ENCODE results near the gene CYBB. TPM values are rescaled to one million over a fixed set of nuclear protein-coding genes. Genes with fewer than 3 reads are reported as not detected.

The CYBB gene
- total and polyA plus RNA-seq, 4 donors: 3.1 to 60.4 (median 26.8) TPM

DNA sequence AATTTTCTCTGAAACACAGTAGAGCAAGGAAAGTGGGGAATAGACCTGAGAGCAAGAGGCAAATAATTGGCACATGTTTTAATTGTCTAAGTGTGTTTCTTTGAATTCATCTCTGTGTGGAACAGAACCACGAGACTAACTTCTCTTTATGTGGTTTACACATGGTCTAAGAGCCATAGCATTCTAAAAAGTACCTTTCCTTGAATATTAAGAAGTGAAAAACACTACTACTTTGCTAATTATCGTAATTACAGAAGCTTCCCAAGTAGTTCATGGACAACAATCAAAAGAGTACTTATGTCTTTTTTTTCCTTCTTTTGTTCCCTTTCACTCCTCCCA is 2.9 kb upstream of the CYBB start:
- intact Hi-C loops (cut with DNase I): no loop called here
- Histone ChIP-seq H3K4me1 (ENCODE audit: control insufficient read depth in 1 of 2, insufficient read depth in 2 of 2, low read length in 2 of 2) (no peaks in the 10 kb centered on the region), H3K27ac (ENCODE audit: low read depth in 1 of 2, low read length in 2 of 2) (no peak overlapping the region), H3K27me3 (ENCODE audit: control insufficient read depth in 1 of 2, insufficient read depth in 2 of 2, low read length in 1 of 2) (no peaks in the 10 kb centered on the region), H3K4me3 (ENCODE audit: low read length in 2 of 2) (no peak overlapping the region), H3K9me3 (ENCODE audit: control insufficient read depth, low read length) (no peaks in the 10 kb centered on the region), H3K36me3 (ENCODE audit: control insufficient read depth in 1 of 2, insufficient read depth in 2 of 2, low read length in 1 of 2) (no peaks in the 10 kb centered on the region)
- no peak for DNase-seq
- no peak for ATAC-seq (ENCODE audit: low FRiP score)
- 54 to 89% methylated on average over 2 of the region's 2 CpGs for WGBS, 2 donors

- no peaks in the 10 kb centered on the region for H3K27me3 ChIP-seq (ENCODE audit: control insufficient read depth in 1 of 2, insufficient read depth in 2 of 2, low read length in 1 of 2)
- 85 to 91% methylated on average over 4 of the region's 4 CpGs for WGBS, 2 donors
- H3K4me1 ChIP-seq (ENCODE audit: control insufficient read depth in 1 of 2, insufficient read depth in 2 of 2, low read length in 2 of 2): no peaks in the 10 kb centered on the region
- ATAC-seq (ENCODE audit: low FRiP score) (no peak), DNase-seq (no peak)
- H3K9me3 ChIP-seq (ENCODE audit: control insufficient read depth, low read length): no peaks in the 10 kb centered on the region
- intact Hi-C loops (cut with DNase I): no loop called here
- no peak overlapping the region for H3K4me3 ChIP-seq (ENCODE audit: low read length in 2 of 2)
- H3K36me3 ChIP-seq (ENCODE audit: control insufficient read depth in 1 of 2, insufficient read depth in 2 of 2, low read length in 1 of 2): no peaks in the 10 kb centered on the region
- H3K27ac ChIP-seq (ENCODE audit: low read depth in 1 of 2, low read length in 2 of 2): no peak overlapping the region
These were observed 1.2 kb downstream of the CYBB start for GRCh38 chrX:37781081-37781480.

- WGBS, 2 donors: 64 to 85% methylated on average over 3 of the region's 3 CpGs
- Histone ChIP-seq H3K9me3 (ENCODE audit: control insufficient read depth, low read length) (no peaks in the 10 kb centered on the region), H3K27ac (ENCODE audit: low read depth in 1 of 2, low read length in 2 of 2) (no peak overlapping the region), H3K36me3 (ENCODE audit: control insufficient read depth in 1 of 2, insufficient read depth in 2 of 2, low read length in 1 of 2) (no peaks in the 10 kb centered on the region), H3K4me1 (ENCODE audit: control insufficient read depth in 1 of 2, insufficient read depth in 2 of 2, low read length in 2 of 2) (no peaks in the 10 kb centered on the region), H3K27me3 (ENCODE audit: control insufficient read depth in 1 of 2, insufficient read depth in 2 of 2, low read length in 1 of 2) (no peaks in the 10 kb centered on the region), H3K4me3 (ENCODE audit: low read length in 2 of 2) (no peak overlapping the region)
- ATAC-seq (ENCODE audit: low FRiP score) (no peak), DNase-seq (no peak)
- intact Hi-C loops (cut with DNase I): no loop called here
These were observed 2.0 kb downstream of the CYBB start for GRCh38 chrX:37781814-37782213.

DNA sequence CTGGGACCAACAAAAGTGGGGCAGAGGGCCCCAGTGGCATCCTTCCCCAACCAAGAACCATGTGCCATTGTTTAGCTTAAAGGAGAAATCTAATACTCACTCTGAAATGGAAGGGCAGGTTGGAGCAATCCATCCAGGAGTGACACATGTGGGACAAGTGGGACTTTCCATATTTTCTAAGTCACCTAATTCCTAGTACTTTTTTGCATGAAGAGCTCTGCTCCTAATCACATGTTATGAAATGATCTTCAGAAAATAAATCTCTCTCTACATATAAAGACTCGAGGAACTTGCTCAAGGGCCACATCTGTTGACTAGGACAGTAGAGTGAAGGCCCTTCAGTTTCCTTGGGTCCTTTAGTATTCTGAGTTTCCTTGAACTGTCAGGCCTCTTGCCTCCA is 2.5 kb downstream of the CYBB start:
- Histone ChIP-seq H3K9me3 (ENCODE audit: control insufficient read depth, low read length) (no peaks in the 10 kb centered on the region), H3K27me3 (ENCODE audit: control insufficient read depth in 1 of 2, insufficient read depth in 2 of 2, low read length in 1 of 2) (no peaks in the 10 kb centered on the region), H3K36me3 (ENCODE audit: control insufficient read depth in 1 of 2, insufficient read depth in 2 of 2, low read length in 1 of 2) (no peaks in the 10 kb centered on the region), H3K4me1 (ENCODE audit: control insufficient read depth in 1 of 2, insufficient read depth in 2 of 2, low read length in 2 of 2) (no peaks in the 10 kb centered on the region), H3K27ac (ENCODE audit: low read depth in 1 of 2, low read length in 2 of 2) (no peak overlapping the region), H3K4me3 (ENCODE audit: low read length in 2 of 2) (no peak overlapping the region)
- intact Hi-C loops (cut with DNase I): no loop called here
- no peak for ATAC-seq (ENCODE audit: low FRiP score)
- no peak for DNase-seq
- 74 to 83% methylated on average over 1 of the region's 1 CpG for WGBS, 2 donors

DNA sequence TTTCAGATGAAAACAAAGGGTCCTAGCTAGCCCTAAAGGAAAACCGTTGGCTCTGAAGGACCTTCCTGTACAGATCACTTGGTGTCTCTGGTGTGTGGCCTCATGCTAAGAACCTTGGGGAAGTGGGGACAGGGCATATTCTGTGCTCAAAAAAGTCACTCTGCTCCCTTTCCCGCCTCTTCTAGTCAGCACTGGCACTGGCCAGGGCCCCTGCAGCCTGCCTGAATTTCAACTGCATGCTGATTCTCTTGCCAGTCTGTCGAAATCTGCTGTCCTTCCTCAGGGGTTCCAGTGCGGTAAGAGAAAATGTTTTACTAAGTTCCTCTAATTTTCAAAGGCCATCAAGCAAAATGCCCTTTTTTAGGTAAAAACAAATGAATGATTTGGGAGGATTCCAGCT is 3.4 kb downstream of the CYBB start:
- Histone ChIP-seq H3K9me3 (ENCODE audit: control insufficient read depth, low read length) (no peaks in the 10 kb centered on the region), H3K4me3 (ENCODE audit: low read length in 2 of 2) (no peak overlapping the region), H3K27ac (ENCODE audit: low read depth in 1 of 2, low read length in 2 of 2) (no peak overlapping the region), H3K4me1 (ENCODE audit: control insufficient read depth in 1 of 2, insufficient read depth in 2 of 2, low read length in 2 of 2) (no peaks in the 10 kb centered on the region), H3K36me3 (ENCODE audit: control insufficient read depth in 1 of 2, insufficient read depth in 2 of 2, low read length in 1 of 2) (no peaks in the 10 kb centered on the region), H3K27me3 (ENCODE audit: control insufficient read depth in 1 of 2, insufficient read depth in 2 of 2, low read length in 1 of 2) (no peaks in the 10 kb centered on the region)
- WGBS, 2 donors: 61 to 87% methylated on average over 4 of the region's 4 CpGs
- intact Hi-C loops (cut with DNase I): no loop called here
- ATAC-seq (ENCODE audit: low FRiP score): no peak
- peak in 1 of 2 donors; percentile 46 for DNase-seq

- Histone ChIP-seq H3K4me1 (ENCODE audit: control insufficient read depth in 1 of 2, insufficient read depth in 2 of 2, low read length in 2 of 2) (no peaks in the 10 kb centered on the region), H3K4me3 (ENCODE audit: low read length in 2 of 2) (no peak overlapping the region), H3K36me3 (ENCODE audit: control insufficient read depth in 1 of 2, insufficient read depth in 2 of 2, low read length in 1 of 2) (no peaks in the 10 kb centered on the region), H3K9me3 (ENCODE audit: control insufficient read depth, low read length) (no peaks in the 10 kb centered on the region), H3K27me3 (ENCODE audit: control insufficient read depth in 1 of 2, insufficient read depth in 2 of 2, low read length in 1 of 2) (no peaks in the 10 kb centered on the region), H3K27ac (ENCODE audit: low read depth in 1 of 2, low read length in 2 of 2) (no peak overlapping the region)
- ATAC-seq (ENCODE audit: low FRiP score) (no peak), DNase-seq (no peak)
- intact Hi-C loops (cut with DNase I): no loop called here
- WGBS, 2 donors: 77 to 91% methylated on average over 3 of the region's 3 CpGs
These were observed 5.7 kb downstream of the CYBB start for GRCh38 chrX:37785569-37785968.

DNA sequence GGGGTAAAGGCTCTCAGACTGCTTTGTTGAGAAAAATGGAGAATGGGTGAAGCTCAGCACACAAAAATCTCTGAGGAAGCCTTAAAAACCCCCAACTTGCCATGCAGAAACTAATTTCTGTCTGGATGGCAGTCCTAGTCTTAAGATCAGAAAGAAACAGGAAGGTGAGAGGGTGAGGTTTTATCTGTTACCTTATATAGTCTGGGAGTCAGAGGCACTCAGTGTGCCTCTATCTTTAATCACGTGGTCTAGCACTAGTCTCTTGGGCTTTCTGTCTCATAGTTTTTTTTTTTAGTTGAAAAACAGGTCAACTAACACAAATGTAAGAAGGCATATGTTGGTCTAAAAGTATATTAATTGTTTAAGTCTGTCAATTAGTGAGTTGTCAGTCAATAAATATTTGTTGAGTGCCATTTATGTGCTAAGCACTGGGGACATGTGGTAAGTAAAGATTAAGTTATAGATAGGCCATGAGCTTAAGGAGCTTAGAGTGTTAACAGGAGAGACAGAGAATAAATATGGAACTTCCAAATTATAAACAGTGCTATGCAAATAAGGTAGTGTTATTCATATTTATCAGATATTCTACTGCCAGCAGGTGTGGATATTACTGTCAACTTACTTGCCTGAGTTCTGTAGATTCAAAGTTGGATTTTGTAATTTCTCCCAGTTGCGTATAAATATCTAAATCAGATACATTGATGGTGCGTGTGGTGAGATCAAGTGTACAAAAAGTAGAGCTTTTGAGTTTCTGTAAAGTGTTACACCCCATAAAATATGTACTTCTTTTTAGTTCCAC is 7.0 kb downstream of the CYBB start:
- no peaks in the 10 kb centered on the region for H3K9me3 ChIP-seq (ENCODE audit: control insufficient read depth, low read length)
- H3K36me3 ChIP-seq (ENCODE audit: control insufficient read depth in 1 of 2, insufficient read depth in 2 of 2, low read length in 1 of 2): no peaks in the 10 kb centered on the region
- WGBS, 2 donors: 64 to 71% methylated on average over 3 of the region's 3 CpGs
- no peaks in the 10 kb centered on the region for H3K4me1 ChIP-seq (ENCODE audit: control insufficient read depth in 1 of 2, insufficient read depth in 2 of 2, low read length in 2 of 2)
- no peak overlapping the region for H3K4me3 ChIP-seq (ENCODE audit: low read length in 2 of 2)
- no peak for DNase-seq
- no peak overlapping the region for H3K27ac ChIP-seq (ENCODE audit: low read depth in 1 of 2, low read length in 2 of 2)
- ATAC-seq (ENCODE audit: low FRiP score): no peak
- no peaks in the 10 kb centered on the region for H3K27me3 ChIP-seq (ENCODE audit: control insufficient read depth in 1 of 2, insufficient read depth in 2 of 2, low read length in 1 of 2)
- intact Hi-C loops (cut with DNase I): no loop called here

GRCh38 chrX:37787423-37787869 is 7.6 kb downstream of the CYBB start:
- H3K27ac ChIP-seq (ENCODE audit: low read depth in 1 of 2, low read length in 2 of 2): no peak overlapping the region
- no peaks in the 10 kb centered on the region for H3K4me1 ChIP-seq (ENCODE audit: control insufficient read depth in 1 of 2, insufficient read depth in 2 of 2, low read length in 2 of 2)
- 75 to 86% methylated on average over 5 of the region's 5 CpGs for WGBS, 2 donors
- ATAC-seq (ENCODE audit: low FRiP score): no peak
- no peaks in the 10 kb centered on the region for H3K36me3 ChIP-seq (ENCODE audit: control insufficient read depth in 1 of 2, insufficient read depth in 2 of 2, low read length in 1 of 2)
- no peaks in the 10 kb centered on the region for H3K9me3 ChIP-seq (ENCODE audit: control insufficient read depth, low read length)
- no peak overlapping the region for H3K4me3 ChIP-seq (ENCODE audit: low read length in 2 of 2)
- H3K27me3 ChIP-seq (ENCODE audit: control insufficient read depth in 1 of 2, insufficient read depth in 2 of 2, low read length in 1 of 2): no peaks in the 10 kb centered on the region
- intact Hi-C loops (cut with DNase I): no loop called here
- DNase-seq: no peak

- Histone ChIP-seq H3K4me3 (ENCODE audit: low read length in 2 of 2) (no peak overlapping the region), H3K27me3 (ENCODE audit: control insufficient read depth in 1 of 2, insufficient read depth in 2 of 2, low read length in 1 of 2) (no peaks in the 10 kb centered on the region)
- no peak for ATAC-seq (ENCODE audit: low FRiP score)
These were observed 16.5 kb downstream of the CYBB start for GRCh38 chrX:37796310-37796709.

More at GRCh38 chrX:37796310-37796709, 16.5 kb downstream of the CYBB start:
- Histone ChIP-seq H3K9me3 (ENCODE audit: control insufficient read depth, low read length) (no peaks in the 10 kb centered on the region), H3K36me3 (ENCODE audit: control insufficient read depth in 1 of 2, insufficient read depth in 2 of 2, low read length in 1 of 2) (no peaks in the 10 kb centered on the region), H3K27ac (ENCODE audit: low read depth in 1 of 2, low read length in 2 of 2) (no peak overlapping the region), H3K4me1 (ENCODE audit: control insufficient read depth in 1 of 2, insufficient read depth in 2 of 2, low read length in 2 of 2) (no peaks in the 10 kb centered on the region)
- no peak for DNase-seq
- intact Hi-C loops (cut with DNase I): no loop called here
